CD1c-positive myeloid dendritic cell (primary cell): ENCODE results near the gene NUDCD3.
"Not testable (repeated sequence)": the region's sequence is repeated elsewhere in the genome, so short reads cannot be mapped to it uniquely, and the experiment has no call there.

ENCODE experiments used
- DNase-seq: peaks from one replicate; pipeline ENCODE4 v3.0.0-alpha.2; 2016; ENCODE audit errors: extremely low spot score

The NUDCD3 gene

GRCh38 chr7:44447874-44448425, 42.5 kb downstream of the NUDCD3 start:
- no peak for DNase-seq

GRCh38 chr7:44445986-44446671, 44.3 kb downstream of the NUDCD3 start:
- no peak for DNase-seq

GRCh38 chr7:44441079-44441478, 49.4 kb downstream of the NUDCD3 start:
- DNase-seq: no peak

- DNase-seq: no peak
These were observed 49.8 kb downstream of the NUDCD3 start for GRCh38 chr7:44440577-44441078.

- DNase-seq: no peak
These were observed 50.5 kb downstream of the NUDCD3 start for GRCh38 chr7:44439926-44440325.

GRCh38 chr7:44438816-44439215, 51.6 kb downstream of the NUDCD3 start:
- DNase-seq: no peak

- no peak for DNase-seq
These were observed 56.3 kb downstream of the NUDCD3 start for GRCh38 chr7:44434201-44434600.

GRCh38 chr7:44433255-44434022, 57.0 kb downstream of the NUDCD3 start:
- no peak for DNase-seq

- DNase-seq: no peak
These were observed 58.0 kb downstream of the NUDCD3 start for GRCh38 chr7:44432381-44432977.

GRCh38 chr7:44431091-44431608, 59.3 kb downstream of the NUDCD3 start:
- no peak for DNase-seq

GRCh38 chr7:44430054-44430453, 60.4 kb downstream of the NUDCD3 start:
- no peak for DNase-seq

GRCh38 chr7:44424762-44425161, 65.7 kb downstream of the NUDCD3 start:
- DNase-seq: not testable (repeated sequence)

GRCh38 chr7:44416941-44417340, 73.5 kb downstream of the NUDCD3 start:
- DNase-seq: no peak

- no peak for DNase-seq
These were observed 74.9 kb downstream of the NUDCD3 start for GRCh38 chr7:44415510-44415909.

GRCh38 chr7:44415047-44415446, 75.4 kb downstream of the NUDCD3 start:
- DNase-seq: no peak

GRCh38 chr7:44411306-44411705, 79.2 kb downstream of the NUDCD3 start:
- no peak for DNase-seq

- DNase-seq: no peak
These were observed 81.9 kb downstream of the NUDCD3 start for GRCh38 chr7:44408596-44408995.

- no peak for DNase-seq
These were observed 86.7 kb downstream of the NUDCD3 start for GRCh38 chr7:44403775-44404174.

GRCh38 chr7:44403176-44403759, 87.2 kb downstream of the NUDCD3 start:
- DNase-seq: no peak

- DNase-seq: no peak
These were observed 87.9 kb downstream of the NUDCD3 start for GRCh38 chr7:44402401-44403060.

- DNase-seq: no peak
These were observed 88.8 kb downstream of the NUDCD3 start for GRCh38 chr7:44401692-44402091.
